Keratinocyte (primary cell): Measurements from ENCODE around the gene HIPK1.

Experiments
- EZH2 ChIP-seq: IDR thresholded peaks from one replicate; pipeline ENCODE4 v1.6.1; 2012; ENCODE audit warnings: inconsistent platforms, mild to moderate bottlenecking, low read length, moderate library complexity
- TF ChIP-seq, protein P1 (sequence below), 3 experiments: IDR thresholded peaks in 1 of 3; conservative IDR thresholded peaks in 1 of 3; optimal IDR thresholded peaks in 1 of 3; 2 replicates in 2 of 3; 3 replicates in 1 of 3; pipeline versions ENCODE3 to v1.5.1; 2011; ENCODE audit warnings: low read length in 3 of 3, mild to moderate bottlenecking in 3 of 3, moderate library complexity in 2 of 3, control low read depth in 1 of 3, inconsistent platforms in 1 of 3; ENCODE audit not compliant: insufficient read depth in 2 of 3; ENCODE audit errors: extremely low read depth in 1 of 3

DNA sequence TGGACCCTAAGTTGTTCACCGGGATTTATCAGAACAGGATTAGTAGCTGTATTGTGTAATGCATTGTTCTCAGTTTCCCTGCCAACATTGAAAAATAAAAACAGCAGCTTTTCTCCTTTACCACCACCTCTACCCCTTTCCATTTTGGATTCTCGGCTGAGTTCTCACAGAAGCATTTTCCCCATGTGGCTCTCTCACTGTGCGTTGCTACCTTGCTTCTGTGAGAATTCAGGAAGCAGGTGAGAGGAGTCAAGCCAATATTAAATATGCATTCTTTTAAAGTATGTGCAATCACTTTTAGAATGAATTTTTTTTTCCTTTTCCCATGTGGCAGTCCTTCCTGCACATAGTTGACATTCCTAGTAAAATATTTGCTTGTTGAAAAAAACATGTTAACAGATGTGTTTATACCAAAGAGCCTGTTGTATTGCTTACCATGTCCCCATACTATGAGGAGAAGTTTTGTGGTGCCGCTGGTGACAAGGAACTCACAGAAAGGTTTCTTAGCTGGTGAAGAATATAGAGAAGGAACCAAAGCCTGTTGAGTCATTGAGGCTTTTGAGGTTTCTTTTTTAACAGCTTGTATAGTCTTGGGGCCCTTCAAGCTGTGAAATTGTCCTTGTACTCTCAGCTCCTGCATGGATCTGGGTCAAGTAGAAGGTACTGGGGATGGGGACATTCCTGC, 46.2 kb downstream of the HIPK1 start:
- TF ChIP-seq, protein P1, sequence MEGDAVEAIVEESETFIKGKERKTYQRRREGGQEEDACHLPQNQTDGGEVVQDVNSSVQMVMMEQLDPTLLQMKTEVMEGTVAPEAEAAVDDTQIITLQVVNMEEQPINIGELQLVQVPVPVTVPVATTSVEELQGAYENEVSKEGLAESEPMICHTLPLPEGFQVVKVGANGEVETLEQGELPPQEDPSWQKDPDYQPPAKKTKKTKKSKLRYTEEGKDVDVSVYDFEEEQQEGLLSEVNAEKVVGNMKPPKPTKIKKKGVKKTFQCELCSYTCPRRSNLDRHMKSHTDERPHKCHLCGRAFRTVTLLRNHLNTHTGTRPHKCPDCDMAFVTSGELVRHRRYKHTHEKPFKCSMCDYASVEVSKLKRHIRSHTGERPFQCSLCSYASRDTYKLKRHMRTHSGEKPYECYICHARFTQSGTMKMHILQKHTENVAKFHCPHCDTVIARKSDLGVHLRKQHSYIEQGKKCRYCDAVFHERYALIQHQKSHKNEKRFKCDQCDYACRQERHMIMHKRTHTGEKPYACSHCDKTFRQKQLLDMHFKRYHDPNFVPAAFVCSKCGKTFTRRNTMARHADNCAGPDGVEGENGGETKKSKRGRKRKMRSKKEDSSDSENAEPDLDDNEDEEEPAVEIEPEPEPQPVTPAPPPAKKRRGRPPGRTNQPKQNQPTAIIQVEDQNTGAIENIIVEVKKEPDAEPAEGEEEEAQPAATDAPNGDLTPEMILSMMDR (optimal IDR thresholded peaks at IDR 0.05 in 1 of 3, IDR thresholded peaks at IDR 0.05 in 1 of 3, conservative IDR thresholded peaks at IDR 0.05 in 1 of 3; ENCODE audit: extremely low read depth in 1 of 3, insufficient read depth in 2 of 3, low read length in 3 of 3) = no peak
- no peak for TF ChIP-seq EZH2
